ENCODE data around the gene PTPRD.

GRCh38 chr9:8822667-8823025, 1790.2 kb downstream of the PTPRD start:
- TF ChIP-seq POLR2A (IDR thresholded peaks at IDR 0.05) (no peak), CTCF (IDR thresholded peaks at IDR 0.05 in 8 of 11, conservative IDR thresholded peaks at IDR 0.05 in 3 of 11) (no peak), POLR2AphosphoS5 (IDR thresholded peaks at IDR 0.05) (no peak)
